ENCODE data around the gene ETHE1. TPM values are rescaled to one million over a fixed set of nuclear protein-coding genes. Genes with fewer than 3 reads are reported as not detected.

Gene ETHE1
- polyA plus RNA-seq, 2 of the 4 experiments (the other 2 are of a cell fraction) = 37.3 to 58.9 TPM

DNA sequence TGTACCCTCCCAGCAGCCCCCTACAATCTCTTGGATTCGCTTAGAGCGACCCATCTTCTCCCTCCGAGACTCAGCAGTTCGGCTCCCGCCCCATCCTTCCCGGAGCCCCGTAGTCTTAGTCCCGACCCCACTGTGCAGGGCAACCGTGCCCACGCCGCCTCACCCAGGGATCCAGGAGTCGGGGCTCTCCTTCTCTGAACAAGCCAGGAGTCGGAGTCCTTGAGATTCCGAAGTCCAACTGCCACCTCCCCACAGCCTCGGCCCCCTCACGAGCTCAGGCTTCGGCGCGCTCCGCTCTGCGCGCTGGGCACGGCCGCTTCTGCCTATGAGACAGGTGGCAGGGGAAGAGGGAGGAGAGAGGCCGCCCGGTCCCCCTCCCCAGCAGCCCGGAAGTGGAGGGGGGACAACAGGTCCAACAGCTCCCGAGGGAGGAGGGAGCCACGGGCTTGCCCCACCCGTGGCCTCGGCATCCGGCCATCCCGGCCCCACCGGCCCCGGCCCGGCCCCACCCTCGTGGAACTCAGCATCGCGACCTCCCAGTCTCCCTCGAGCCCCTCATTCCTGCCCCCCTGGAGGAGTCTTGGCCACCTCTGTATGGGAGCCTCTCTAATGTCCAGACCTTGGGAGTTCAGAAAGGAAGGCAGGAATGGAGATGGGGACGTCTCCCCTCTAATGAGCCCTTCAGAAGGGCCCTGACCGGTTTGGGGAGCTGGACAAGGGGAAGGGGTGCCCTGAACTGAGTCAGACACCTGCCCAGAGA lies 22.4 kb downstream of the ETHE1 start, which contains the start of gene PHLDB3:
TSS of gene PHLDB3 (minus strand) at position 321 of the 760 bp plus-strand sequence. CDS start 628 bp downstream, outside the sequence.
- ChIA-PET POLR2A (interaction anchor here (1.0 to 1.9 kb wide), 8 partner anchors 13 to 91 kb away, joined by 3 to 11 read pairs (median 4); partner anchors contain the start of genes IRGQ and ZNF575), CTCF (interaction anchor here (0.8 to 8.9 kb wide), 17 partner anchors 9 to 72 kb away, joined by 3 to 85 read pairs (median 5); partner anchors contain the start of gene ZNF575)
- Histone ChIP-seq H3K27ac (peak within 1 kb of the TSS; percentile 76 to 93), H3K9me3 (no peaks in the 10 kb centered on the region), H3K4me1 (peaks cover 5% of the 10 kb centered on the region; the same call in 2 of the 3 replicates), H3K4me3 (peak within 1 kb of the TSS; percentile 68), H3K4me2 (peak within 1 kb of the TSS; percentile 84)
- DNase-seq (ENCODE audit: low read depth in 1 of 2, low spot score in 1 of 2) (no peak), ATAC-seq (peak; percentile 68 to 78), FAIRE-seq (no peak)
- WGBS (ENCODE audit: missing lambda C conversion rate) = 15% methylated on average over 18 of the region's 42 CpGs
- TF ChIP-seq FOXS1 (CRISPR knock-in tag; IDR thresholded peaks at IDR 0.05) = no peak
- TF ChIP-seq RNF2 (IDR thresholded peaks at IDR 0.05; ENCODE audit: borderline replicate concordance, low read depth) = 0 out of 2 replicates have a peak, but pooled peaks have one; percentile 41
- TF ChIP-seq ELK1 (IDR thresholded peaks at IDR 0.05; ENCODE audit: low read depth, low read length) = no peak
- no peak for TF ChIP-seq KDM1A (IDR thresholded peaks at IDR 0.05; ENCODE audit: low read depth)
- TF ChIP-seq RAD21 (conservative IDR thresholded peaks at IDR 0.05 in 1 of 2, IDR thresholded peaks at IDR 0.05 in 1 of 2) = 0 out of 5 replicates have a peak, but pooled peaks of 1 of the 2 experiments have one; percentile 2
- no peak for TF ChIP-seq HOXA7 (CRISPR knock-in tag; IDR thresholded peaks at IDR 0.05)

DNA sequence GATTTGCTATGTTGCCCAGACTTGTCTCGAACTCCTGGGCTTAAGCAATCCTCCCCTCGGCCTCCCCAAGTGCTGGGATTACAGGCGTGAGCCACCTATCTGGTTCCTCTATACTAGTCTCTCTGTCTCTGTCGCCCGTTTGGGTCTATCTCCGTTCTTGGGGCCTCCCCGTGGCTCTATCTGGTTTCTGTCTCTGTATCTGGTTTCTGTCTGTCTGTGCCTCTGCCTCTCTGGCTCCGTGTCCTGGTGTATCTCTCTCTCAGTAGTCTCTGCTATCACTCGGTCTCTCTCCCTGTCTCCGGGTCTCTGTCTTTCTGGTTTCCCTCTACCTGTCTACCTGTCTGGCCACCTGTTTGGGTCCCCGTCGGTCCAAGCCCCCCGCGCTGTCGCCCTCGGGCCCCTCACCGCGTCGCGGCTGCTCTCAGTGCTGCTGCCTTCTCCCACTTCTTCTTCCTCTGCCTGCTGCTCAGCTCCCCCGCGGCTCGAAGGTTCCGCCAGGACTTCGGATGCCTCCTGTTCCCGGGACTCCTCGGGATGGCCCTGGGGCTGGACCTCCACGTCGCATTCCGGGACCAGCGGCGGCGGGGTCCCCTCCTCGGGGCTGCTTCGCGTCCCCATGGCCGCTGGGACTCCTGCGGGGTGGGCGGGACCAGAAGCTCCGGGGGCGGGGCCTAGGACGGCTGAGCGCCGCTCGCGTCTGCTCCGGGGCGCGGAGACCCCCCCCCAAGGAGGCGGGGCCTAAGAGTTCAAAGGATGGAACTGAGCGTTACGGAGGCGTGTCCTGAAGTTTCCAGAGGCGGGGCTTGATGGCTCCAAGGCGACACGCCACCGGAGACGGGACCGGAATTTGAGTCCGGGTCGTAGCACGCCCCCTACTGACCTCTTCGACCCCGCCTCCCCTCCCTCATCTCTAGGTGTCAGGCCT lies 23.2 kb downstream of the ETHE1 start:
- WGBS (ENCODE audit: missing lambda C conversion rate) = 4% methylated on average over 53 of the region's 64 CpGs
- peak overlapping the region; percentile 84 for H3K4me2 ChIP-seq
- peak overlapping the region; percentile 76 to 93 for H3K27ac ChIP-seq
- H3K4me3 ChIP-seq = peak overlapping the region; percentile 68
- FAIRE-seq (no peak), ATAC-seq (peak; percentile 81 to 93), DNase-seq (ENCODE audit: low read depth in 1 of 2, low spot score in 1 of 2) (peak; percentile 94 to 95)
- ChIA-PET POLR2A (interaction anchor here (0.7 to 1.9 kb wide), 10 partner anchors 14 to 166 kb away, joined by 3 to 11 read pairs (median 4); partner anchors contain the start of genes IRGQ, PLAUR and ZNF575), CTCF (interaction anchor here (0.7 to 8.9 kb wide), 15 partner anchors 10 to 64 kb away, joined by 3 to 85 read pairs (median 5); partner anchors contain the start of gene ZNF575)
- peaks cover 9% of the 10 kb centered on the region; the same call in 2 of the 3 replicates for H3K4me1 ChIP-seq
- no peaks in the 10 kb centered on the region for H3K9me3 ChIP-seq
- 0 out of 2 replicates have a peak, but pooled peaks have one; percentile 56 for TF ChIP-seq E2F6 (IDR thresholded peaks at IDR 0.05; ENCODE audit: borderline replicate concordance, low read depth)
- no peak for TF ChIP-seq HMGXB4 (CRISPR knock-in tag; IDR thresholded peaks at IDR 0.05; ENCODE audit: borderline replicate concordance)
- TF ChIP-seq MAFK (IDR thresholded peaks at IDR 0.05; ENCODE audit: partially characterized antibody) = no peak
- TF ChIP-seq CTCF (IDR thresholded peaks at IDR 0.05) = peak; percentile 56; the same call in 2 of the 3 replicates
- TF ChIP-seq, protein P1, sequence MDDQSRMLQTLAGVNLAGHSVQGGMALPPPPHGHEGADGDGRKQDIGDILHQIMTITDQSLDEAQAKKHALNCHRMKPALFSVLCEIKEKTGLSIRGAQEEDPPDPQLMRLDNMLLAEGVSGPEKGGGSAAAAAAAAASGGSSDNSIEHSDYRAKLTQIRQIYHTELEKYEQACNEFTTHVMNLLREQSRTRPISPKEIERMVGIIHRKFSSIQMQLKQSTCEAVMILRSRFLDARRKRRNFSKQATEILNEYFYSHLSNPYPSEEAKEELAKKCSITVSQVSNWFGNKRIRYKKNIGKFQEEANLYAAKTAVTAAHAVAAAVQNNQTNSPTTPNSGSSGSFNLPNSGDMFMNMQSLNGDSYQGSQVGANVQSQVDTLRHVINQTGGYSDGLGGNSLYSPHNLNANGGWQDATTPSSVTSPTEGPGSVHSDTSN (IDR thresholded peaks at IDR 0.05) = no peak
- TF ChIP-seq MAZ (IDR thresholded peaks at IDR 0.05; ENCODE audit: borderline replicate concordance, low read depth, low read length) = no peak
- peak; percentile 12 to 29; a peak in 1 of 5 replicates for TF ChIP-seq JUN (IDR thresholded peaks at IDR 0.05)
- TF ChIP-seq, protein P2, sequence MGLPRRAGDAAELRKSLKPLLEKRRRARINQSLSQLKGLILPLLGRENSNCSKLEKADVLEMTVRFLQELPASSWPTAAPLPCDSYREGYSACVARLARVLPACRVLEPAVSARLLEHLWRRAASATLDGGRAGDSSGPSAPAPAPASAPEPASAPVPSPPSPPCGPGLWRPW (IDR thresholded peaks at IDR 0.05) = no peak
- peak; percentile 41 for TF ChIP-seq PHF8 (IDR thresholded peaks at IDR 0.05; ENCODE audit: borderline replicate concordance, low read depth)
- peak; percentile 9 to 46; a peak in 2 of 5 replicates for TF ChIP-seq RAD21 (conservative IDR thresholded peaks at IDR 0.05 in 1 of 2, IDR thresholded peaks at IDR 0.05 in 1 of 2)
- no peak for TF ChIP-seq REST (IDR thresholded peaks at IDR 0.05)
- no peak for TF ChIP-seq SMC3 (IDR thresholded peaks at IDR 0.05)
- TF ChIP-seq ZC3H11A (IDR thresholded peaks at IDR 0.05) = no peak
